Putamen (tissue), 1 donor: Measurements from ENCODE around the gene MTERF4.

ENCODE experiments used
- DNase-seq: peaks from one replicate; pipeline ENCODE4 v3.0.0-alpha.2; 2016; ENCODE audit warnings: low spot score

MTERF4 gene, protein sequence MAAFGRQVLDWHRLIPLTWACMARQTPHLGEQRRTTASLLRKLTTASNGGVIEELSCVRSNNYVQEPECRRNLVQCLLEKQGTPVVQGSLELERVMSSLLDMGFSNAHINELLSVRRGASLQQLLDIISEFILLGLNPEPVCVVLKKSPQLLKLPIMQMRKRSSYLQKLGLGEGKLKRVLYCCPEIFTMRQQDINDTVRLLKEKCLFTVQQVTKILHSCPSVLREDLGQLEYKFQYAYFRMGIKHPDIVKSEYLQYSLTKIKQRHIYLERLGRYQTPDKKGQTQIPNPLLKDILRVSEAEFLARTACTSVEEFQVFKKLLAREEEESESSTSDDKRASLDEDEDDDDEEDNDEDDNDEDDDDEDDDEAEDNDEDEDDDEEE

DNA sequence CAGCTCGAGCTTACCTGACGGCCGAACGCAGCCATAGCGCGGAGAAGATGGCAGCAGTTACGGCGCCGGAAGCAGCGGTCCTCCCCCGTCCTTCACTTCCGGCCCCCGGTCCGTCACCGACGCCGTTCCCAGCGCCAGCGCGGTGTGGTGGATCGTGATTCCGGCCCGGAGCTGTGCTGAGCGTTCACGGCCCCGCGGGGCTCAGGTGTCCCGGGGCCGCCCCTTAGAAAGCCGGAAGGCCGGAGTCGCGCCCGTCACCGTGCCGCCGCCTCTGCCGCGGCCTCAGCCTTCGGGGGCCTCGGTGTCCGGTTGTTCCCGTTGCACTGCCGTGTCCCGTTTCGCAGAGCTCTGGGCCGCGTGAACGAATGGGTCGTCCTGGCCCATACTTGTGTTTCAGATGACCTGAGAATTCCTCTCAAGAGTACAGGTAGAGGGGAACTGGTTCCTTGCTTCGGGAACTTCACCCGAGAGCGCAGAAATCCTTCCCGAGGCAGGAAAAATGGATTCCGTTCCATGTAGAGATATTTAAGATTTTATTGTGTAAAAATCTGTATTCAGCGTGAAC lies at the start of gene MTERF4:
Gene MTERF4 (minus strand): TSS at position 49 of the 565 bp plus-strand sequence. CDS start 14 bp downstream, at position 35.
- DNase-seq = peak; percentile 86

DNA sequence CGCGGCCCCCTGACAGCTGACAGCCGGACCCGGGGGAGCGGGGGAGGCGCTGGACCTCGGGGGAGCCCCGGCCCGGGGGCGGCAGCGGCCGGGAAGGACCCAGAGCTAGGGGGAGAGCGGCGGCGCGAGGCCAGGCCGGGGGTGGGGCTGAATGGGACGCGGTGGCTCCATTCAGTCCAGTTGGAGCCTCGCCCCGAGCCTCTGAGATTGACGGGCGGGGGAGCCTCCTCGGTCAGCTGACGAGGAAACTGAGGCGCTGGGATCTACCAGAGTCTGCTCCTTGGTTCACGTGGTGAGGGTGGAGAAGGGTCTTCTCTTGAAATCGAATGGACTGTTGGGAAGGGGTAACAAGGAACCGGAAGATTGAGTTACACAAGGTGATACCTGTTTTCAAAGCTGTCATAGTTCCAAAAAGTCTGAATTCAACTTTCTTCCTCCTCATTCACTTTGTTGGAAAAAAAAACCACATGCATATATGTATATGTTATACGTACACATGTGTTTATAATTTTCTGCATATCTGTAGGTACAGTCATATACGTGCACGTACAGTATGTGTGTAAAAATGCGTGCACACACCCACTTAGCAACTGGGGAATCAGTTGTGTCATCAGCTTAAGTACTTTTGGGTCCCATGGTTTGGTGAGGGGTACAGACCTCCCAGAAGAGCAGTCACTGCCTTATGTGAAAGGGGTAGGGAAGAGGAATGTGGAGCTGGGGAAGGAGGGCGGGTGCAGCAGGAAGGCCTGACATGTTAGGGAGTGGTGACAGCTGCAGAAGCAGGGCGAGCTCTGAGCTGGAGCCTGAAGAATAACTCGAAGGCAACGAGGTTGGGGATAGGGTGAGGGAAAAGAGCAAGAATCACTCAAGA lies 48.8 kb upstream of the MTERF4 start:
- DNase-seq = no peak

DNA sequence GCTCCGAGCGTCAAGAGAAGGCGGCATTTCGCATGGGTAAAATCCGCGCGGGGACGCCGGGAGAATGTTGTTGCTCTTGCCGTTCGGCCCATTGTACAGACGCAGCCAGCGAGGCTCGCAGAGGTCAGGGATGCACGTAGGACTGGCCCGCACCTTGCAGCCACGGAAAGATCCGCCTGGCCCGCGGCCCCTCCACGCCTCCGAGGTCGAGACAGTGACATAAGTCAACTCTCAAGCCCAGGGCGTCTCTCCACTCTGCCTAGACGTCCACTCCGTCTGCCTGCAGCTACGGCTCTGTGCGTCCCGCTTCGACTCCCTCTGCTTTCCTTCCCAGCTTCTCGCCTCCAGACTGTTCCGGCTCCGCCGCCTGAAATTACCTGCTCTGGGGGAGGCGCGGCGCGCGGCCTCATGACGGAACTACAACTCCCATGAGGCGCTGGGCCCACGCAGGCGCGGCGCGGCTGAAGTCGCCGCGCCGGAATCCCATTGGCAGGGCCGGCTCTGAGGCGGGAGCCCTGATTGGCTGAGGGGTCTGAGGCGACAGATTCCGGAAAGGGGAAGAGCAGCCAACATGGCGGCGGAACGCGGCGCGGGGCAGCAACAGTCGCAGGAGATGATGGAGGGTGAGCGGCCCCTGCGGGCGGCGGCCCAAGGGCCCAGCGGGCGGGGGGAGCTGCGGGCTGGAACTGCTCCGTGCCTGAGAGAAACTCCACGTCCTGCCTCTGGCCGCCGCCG lies 48.0 kb upstream of the MTERF4 start, which contains the start of gene PPP1R7:
Gene PPP1R7 (plus strand): TSS at position 543 of the 735 bp plus-strand sequence. CDS start 29 bp downstream, at position 572.
- DNase-seq = peak; percentile 94

DNA sequence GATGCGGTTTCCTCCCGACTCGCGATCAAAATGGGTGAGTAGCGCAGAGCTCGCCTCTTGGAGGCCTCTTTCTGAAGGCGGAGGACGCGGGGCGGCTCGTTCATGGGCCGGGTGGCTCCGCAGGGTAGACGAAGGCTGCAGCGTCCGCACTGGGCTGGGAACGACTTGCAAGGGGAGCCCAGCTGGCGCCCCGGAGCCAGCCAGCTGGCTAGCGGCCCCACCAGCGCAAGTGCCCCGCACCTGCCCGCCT lies 47.5 kb upstream of the MTERF4 start:
- no peak for DNase-seq

DNA sequence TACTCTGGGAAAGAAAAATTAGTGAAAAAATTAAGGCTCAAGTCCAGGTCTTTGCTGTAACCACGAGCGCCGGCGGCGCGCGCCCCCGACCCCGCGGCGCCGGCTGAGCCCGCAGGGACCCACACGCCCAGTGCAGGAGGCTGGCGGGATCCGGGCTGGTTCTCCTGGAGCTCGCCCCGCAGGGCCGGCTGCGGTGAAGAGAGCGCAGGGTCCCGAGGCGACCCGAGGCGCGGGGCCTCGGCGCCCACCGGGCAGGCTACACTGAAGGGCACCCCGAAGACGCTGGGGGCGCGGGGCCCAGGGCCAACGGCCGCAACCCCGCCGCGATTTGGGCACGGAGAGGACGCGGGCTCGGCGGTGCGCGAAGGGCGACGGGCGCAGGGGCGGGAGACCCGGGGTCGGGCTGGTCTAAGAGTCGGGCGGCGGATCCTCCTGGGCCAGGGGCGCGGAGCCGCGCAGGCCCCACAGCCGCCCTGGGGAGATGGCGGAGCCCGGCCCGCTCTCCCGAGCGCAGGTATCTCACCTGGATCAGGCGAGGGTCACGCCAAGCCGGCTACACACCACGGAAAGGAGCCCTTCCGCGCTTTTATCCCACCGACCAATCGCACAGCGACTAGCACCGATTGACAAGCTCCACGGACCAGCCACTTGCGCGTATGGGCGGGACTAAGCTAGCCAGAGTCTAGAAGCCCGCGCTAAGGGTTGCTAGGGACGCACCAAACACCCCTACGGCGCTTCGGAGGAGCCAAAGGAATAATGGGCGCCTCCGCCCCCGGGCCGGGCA lies 47.0 kb upstream of the MTERF4 start, which contains the start of gene PASK:
Gene PASK (minus strand): TSS at position 582 of the 784 bp plus-strand sequence. CDS start 6,440 bp downstream, outside the sequence.
- peak; percentile 94 for DNase-seq

DNA sequence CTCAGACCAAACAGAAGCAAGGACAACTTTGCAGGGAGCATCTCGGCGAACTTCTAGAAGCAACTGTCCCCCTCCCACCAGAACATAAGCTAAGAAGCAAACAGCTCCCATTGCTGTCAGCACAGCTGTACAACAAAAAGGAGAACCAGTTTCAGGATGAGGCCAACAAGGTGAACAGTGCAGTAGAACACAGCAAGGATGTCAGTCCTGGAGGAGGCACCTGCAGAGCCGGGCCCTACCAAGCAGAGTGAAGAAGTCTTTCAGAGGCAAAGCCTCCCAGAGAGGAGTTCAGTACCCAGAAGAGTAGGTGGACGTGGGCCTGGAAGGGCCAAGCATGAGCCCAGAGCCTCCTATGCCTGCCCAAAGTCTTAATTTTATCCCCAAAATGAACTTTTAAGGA lies 46.2 kb upstream of the MTERF4 start:
- DNase-seq = no peak

DNA sequence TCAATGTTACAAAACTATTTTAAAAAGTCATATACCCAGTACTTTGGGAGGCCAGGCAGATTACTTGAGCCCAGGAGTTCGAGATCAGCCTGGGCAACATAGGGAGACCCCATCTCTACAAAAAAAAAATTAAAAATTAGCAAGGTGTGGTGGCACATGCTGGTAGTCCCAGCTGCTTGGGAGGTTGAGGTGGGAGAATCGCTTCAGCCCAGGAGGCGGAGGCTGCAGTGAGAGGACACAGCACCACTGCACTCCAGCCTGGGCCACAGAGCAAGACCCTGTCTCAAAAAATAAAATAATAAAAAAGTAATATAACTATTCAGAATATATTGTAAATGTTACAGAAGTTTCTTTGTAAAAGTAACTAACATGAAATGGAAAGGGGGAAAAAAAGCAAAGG lies 45.2 kb upstream of the MTERF4 start:
- DNase-seq = no peak

DNA sequence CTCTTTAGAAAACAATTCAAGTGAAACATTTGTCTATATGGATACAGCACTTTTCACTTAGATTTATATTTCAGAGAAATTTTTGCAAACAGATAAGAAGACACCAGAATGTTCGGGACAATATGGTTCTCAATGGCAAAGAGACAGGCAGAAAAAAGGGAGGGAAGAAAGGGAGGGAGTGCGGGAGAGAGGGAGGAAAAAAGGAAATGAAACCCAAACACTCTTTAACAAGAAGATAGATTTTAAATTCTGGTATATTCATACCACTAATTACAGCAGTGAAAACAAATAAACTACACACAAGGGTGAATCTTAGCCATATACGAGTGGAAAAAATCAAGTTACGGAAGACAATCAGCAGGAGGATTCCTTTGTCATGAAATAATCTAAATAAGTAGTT lies 44.2 kb upstream of the MTERF4 start:
- DNase-seq = no peak

DNA sequence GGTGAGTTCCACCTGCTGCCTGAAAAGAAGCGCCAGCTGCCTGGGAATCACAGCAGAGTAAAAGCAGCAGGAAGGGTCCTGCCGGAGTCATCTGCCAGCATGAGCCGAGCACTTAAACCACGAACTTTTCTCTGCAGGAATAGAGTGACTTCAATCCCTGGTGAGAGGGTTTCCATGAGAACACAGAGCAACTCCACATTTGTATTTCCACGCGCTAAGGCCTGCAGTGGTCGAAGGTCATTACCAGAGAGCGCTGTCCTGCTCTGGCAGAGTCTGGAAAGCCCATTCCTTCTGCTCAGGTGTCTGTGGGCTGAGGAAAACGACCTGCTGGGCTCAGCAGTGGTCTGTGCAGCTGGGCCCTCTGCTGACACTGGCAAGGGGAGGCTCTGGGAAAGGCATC lies 40.5 kb upstream of the MTERF4 start:
- DNase-seq = no peak

DNA sequence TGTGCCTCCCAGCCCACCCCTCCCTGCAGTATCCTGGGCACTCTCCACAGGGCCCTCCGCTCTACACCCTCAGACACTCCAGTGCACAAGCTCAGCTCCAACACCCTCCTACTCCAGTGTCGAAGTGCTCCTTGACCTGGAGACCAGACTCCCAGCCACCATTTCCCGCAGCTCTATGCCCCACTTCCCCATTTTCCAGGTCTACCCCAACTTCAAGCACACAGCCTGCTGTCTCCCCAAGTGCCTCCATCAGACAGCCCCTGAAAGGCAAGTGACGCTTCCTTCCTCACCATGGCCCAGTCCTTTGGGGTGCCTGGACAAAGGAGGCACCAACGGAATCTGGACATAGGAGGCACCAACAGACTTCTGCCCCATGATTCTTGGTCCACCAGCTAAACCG lies 40.0 kb upstream of the MTERF4 start:
- no peak for DNase-seq

DNA sequence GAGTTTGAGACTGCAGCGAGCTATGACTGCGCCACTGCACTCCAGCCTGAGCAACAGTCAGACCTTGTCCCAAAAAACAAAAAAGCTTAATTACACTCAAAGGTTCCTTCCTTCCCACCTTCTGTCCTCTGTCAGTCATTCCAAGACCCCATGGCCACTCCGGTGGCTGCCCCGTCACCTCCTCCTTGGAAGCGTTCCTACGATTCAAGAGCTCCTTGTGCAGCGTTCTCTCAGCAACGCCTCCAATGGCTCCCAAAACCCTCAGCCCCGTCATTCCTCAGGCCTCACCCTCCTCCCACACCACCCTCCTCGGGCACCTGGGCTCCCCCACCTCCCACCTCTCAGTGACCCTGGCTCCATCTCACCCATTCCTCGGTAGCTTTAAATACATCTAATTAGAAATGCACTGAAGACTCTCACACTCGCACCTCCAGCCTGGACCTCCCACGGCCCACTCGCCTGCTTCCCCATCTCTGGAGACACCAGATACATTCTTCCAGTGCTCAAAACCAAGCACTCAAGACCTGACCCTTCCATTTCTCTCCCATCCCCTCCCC lies 39.2 kb upstream of the MTERF4 start:
- DNase-seq = no peak

DNA sequence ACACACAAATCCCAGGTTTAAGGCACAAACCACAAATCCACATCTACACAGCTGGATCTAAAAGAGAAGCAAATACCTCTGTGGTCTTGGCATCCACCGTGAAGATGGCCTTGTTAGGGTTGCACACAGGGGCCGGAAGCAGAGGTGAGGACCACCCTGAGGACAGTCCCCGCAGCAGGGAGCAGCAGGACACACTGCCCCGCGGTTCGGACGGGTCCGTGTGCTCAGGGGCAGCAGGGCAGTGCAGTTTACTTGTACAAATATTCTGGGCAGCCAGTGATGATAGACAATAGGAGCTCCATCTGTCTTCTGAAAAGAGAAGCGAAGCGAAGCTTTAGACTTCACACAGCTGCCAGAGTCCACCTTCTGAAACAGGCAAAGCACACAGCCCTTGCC lies 38.4 kb upstream of the MTERF4 start:
- no peak for DNase-seq

DNA sequence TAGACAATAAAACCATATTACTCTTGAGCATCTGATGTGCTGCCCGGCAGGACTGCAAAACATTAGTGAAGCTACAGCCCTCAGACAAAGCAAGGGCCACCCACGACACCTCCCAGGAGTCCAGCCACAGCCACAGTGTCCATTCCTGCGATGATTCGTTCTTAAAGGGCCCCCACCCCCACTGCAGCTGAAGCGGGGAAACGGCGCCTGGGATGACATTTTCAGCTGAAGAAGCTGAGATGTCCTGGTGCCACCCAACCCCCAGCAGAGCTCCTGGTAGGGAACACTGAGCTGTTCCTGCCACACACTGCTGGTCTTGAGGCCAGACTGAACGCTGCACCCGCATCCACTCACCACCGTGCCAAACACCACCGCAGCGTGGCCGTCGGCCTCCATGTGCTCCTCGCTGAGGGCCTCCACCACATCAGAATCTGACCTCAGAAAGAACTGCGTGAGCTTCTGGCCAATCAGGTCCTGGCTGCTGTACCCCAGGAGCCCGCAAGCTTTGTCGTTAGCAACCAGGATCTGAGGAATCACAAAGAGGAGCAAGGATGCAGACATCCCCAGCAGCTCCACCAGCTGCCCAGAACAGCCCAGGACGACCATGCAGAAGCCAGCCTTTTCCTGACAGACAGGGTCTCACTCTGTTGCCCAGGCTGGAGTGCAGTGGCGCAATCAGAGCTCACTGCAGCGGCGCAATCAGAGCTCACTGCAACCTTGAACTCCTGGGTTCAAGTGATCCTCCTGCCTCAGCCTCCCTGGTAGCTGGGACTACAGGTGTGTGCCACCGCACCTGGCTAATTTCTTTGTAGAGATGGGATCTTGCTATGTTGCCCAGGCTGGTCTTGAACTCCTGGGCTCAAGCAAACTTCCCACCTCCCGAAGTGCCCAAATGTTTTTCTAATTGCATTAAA lies 37.7 kb upstream of the MTERF4 start:
- DNase-seq = no peak

DNA sequence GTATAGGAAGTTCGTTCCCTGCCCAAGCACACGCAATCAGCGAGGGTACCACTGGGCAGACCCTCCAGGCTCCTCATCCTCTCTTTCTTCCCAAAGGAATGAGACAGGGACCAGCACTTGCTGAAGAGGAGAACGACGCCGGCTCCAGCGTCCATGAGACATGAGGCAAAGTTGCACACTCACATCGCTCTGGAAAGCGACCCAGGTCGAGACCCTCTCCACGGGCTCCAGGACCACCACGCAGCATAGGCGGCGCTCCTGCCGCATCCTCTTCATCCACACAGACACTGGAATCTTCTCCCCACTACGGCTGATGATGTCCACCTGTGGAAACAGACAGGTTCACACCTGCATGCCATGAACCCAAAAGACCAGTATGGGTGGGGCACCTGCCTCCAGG lies 36.4 kb upstream of the MTERF4 start:
- no peak for DNase-seq

DNA sequence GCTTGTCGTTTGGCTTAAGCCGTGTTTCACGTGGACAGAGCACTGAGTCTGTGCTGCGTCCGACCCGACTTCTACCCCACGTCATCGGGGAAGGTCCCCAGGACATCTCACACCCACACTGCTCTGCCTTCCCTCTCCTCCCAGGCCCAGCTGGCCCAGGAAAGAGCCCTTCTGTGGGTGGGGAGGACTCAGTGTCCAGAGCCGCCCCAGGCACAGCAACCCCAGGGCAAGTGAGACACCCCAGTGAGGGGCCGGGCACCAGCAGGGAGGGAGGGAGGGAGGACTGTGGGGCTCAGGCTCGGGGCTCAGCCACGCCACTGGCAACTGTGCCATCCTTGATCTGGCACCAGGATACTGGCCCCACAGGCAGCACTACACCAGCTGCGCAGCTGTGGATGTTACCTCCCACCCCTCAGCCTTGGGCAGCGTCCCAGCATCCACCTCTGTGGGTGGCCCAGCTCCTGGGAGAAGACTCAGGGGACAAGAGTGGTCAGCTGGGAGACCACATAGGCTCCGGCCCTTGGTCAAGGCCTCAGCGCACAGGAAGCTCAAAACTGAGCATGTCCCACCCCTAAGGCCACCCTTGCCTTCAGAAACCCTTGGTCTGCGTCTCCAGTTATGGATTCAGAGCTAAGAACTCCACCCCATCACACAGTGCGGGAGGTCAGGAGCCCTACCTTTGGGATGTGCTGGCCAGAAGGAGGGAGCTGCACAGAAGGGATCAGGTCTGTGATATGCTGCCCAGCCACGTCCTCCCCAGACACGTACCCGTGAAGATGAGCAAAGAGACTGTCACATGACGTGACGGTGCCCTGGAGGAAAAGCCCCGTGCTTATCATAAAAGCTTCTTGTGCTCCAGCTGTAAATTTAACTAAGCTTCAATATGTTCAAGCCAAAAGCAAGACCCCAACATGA lies 35.4 kb upstream of the MTERF4 start:
- no peak for DNase-seq

DNA sequence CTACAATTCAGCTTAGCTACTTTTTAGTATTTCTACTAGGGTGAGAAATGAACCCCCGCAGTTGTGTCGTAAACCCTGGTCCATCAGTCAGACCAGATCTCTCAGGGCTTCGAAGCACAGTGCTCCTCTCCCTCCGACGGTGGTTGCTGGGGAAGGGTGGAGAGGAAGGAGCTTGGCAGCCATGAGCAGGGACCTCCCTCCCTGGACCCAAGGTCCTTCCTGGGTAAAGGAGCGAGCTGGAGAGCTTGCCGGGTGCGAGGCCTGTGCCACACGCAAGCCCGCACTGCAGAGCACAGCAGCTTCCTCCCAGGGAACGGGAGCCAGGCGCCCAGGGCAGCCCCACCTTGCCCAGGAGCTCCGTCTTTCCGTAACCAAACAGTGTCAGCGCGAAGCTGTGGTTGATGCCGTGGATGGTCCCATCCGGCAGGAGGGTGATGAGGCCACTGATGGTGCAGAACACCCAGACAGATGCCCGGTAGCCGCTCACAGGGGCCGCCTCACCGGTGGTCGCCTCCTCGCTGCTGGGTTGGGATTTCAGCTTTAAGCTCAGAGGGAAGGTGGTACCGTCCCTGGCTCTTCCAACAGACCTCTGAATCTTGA lies 34.7 kb upstream of the MTERF4 start:
- no peak for DNase-seq

DNA sequence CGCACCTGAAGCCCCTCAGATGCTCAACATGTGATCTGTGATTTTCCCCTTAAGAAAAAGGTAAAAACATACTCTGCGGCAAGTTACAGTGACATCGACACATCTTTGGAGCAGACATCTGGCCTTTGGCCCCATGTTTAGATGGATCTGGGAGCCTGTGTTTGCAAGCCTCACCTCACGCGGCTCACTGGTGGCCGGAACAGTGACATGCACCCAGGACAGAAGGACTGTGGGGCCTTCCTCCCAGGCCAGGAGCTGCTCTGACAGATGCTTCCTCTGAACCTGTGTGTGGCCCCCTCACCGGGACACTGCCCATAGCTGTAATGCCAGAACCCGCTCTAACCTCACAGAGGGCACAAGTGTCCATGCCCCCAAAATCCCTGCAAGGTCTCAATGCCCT lies 34.1 kb upstream of the MTERF4 start:
- no peak for DNase-seq

DNA sequence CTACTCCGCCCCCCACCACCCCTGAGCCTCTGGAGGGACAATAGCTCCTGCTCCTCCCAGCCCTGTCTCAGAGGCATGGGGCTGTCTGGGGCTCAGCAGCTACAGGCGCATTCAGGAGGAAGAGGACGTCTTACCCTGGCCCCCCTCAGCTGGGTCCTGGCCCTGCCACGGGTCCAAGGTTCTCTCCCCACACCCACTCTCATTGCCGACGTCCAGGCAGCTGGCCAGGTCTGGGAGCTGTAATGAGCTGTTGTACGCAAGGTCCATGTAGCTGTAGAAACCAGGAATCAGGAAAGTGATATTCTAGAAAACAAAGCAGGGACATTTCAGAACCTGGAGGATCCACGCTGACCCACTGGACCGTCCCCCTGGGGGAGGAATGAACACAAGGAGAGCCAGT lies 33.6 kb upstream of the MTERF4 start:
- DNase-seq = no peak

DNA sequence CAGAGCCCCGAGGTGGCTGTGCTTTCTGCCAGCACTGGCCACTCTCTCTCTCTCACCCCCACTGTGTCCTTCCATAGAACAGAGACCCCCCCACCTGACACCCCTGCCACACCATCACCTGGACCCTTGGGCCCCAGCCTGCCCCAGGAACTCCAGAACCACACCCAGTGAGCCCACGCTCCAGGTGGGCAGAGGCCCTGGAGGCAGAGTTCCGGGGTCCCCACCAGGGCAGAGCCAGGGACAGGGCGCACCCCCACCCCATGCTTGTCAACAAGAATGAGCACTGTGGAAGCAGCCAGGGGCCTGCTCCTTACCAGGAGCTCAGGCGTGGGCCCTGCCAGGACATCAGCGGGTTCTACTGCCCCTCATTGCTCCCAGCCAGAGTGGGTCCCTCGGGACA lies 32.6 kb upstream of the MTERF4 start:
- no peak for DNase-seq
